HL-60 (cell line): ENCODE results near the gene CHST11.
A peak's percentile ranks its signal among the peaks of the same experiment; 100 is the strongest.

Experiments used
- DNase-seq, 2 experiments: peaks; one replicate each; pipeline ENCODE4 v3.0.0-alpha.2; 2010 to 2020; ENCODE audit warnings: low read depth in 1 of 2, low spot score in 1 of 2
- H3K27ac ChIP-seq: fragments of 250-450 bp; sonication (Bioruptor Pico); replicated peaks from 2 replicates; pipeline ENCODE4 v1.5.1; 2020; ENCODE audit warnings: mild to moderate bottlenecking, moderate library complexity
- H3K27me3 ChIP-seq: fragments of 250-450 bp; sonication (Bioruptor Pico); 2 replicates; pipeline ENCODE4 v1.5.1; 2021; ENCODE audit warnings: mild to moderate bottlenecking, moderate library complexity; ENCODE audit not compliant: insufficient read depth, poor library complexity, severe bottlenecking
- H3K4me3 ChIP-seq: replicated peaks from 2 replicates; pipeline ENCODE4 v1.5.1; 2011; ENCODE audit warnings: mild to moderate bottlenecking, control low read depth, low read length; ENCODE audit not compliant: insufficient read depth
- CTCF ChIP-seq: IDR thresholded peaks from one replicate; pipeline ENCODE4 v1.5.1; 2011; ENCODE audit warnings: low read length, control low read depth, inconsistent platforms; ENCODE audit not compliant: insufficient read depth
- GABPA ChIP-seq: IDR thresholded peaks from 2 replicates; pipeline ENCODE4 v1.6.1; 2012; ENCODE audit warnings: low read depth
- POLR2AphosphoS5 ChIP-seq: IDR thresholded peaks from 2 replicates; pipeline ENCODE4 v1.6.1; 2012; ENCODE audit warnings: low read depth
- SPI1 ChIP-seq: IDR thresholded peaks from 2 replicates; pipeline ENCODE4 v1.6.1; 2012; ENCODE audit warnings: low read depth, mild to moderate bottlenecking, borderline replicate concordance
- TF ChIP-seq, protein P1 (sequence below): IDR thresholded peaks from 2 replicates; pipeline ENCODE4 v1.6.1; 2012; ENCODE audit warnings: low read depth; ENCODE audit not compliant: insufficient replicate concordance

CHST11 gene

GRCh38 chr12:104536841-104537240 lies 80.1 kb downstream of the CHST11 start:
- peak in 1 of 2 experiments; percentile 67 for DNase-seq
- Histone ChIP-seq H3K27ac (peak overlapping the region; percentile 39), H3K4me3 (no peak overlapping the region), H3K27me3 (no peaks in the 10 kb centered on the region)
- no peak for TF ChIP-seq CTCF
- TF ChIP-seq, protein P1, sequence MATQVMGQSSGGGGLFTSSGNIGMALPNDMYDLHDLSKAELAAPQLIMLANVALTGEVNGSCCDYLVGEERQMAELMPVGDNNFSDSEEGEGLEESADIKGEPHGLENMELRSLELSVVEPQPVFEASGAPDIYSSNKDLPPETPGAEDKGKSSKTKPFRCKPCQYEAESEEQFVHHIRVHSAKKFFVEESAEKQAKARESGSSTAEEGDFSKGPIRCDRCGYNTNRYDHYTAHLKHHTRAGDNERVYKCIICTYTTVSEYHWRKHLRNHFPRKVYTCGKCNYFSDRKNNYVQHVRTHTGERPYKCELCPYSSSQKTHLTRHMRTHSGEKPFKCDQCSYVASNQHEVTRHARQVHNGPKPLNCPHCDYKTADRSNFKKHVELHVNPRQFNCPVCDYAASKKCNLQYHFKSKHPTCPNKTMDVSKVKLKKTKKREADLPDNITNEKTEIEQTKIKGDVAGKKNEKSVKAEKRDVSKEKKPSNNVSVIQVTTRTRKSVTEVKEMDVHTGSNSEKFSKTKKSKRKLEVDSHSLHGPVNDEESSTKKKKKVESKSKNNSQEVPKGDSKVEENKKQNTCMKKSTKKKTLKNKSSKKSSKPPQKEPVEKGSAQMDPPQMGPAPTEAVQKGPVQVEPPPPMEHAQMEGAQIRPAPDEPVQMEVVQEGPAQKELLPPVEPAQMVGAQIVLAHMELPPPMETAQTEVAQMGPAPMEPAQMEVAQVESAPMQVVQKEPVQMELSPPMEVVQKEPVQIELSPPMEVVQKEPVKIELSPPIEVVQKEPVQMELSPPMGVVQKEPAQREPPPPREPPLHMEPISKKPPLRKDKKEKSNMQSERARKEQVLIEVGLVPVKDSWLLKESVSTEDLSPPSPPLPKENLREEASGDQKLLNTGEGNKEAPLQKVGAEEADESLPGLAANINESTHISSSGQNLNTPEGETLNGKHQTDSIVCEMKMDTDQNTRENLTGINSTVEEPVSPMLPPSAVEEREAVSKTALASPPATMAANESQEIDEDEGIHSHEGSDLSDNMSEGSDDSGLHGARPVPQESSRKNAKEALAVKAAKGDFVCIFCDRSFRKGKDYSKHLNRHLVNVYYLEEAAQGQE, result no peak
- peak; percentile 75 for TF ChIP-seq POLR2AphosphoS5

- no peak for DNase-seq
- Histone ChIP-seq H3K4me3 (no peak overlapping the region), H3K27me3 (no peaks in the 10 kb centered on the region), H3K27ac (peak overlapping the region; percentile 23; the same call in 1 of the 2 replicates)
- TF ChIP-seq CTCF (no peak), SPI1 (no peak), GABPA (no peak), POLR2AphosphoS5 (no peak)
- TF ChIP-seq, protein P1, result no peak
Measured at GRCh38 chr12:104538056-104538455, 81.3 kb downstream of the CHST11 start.

DNA sequence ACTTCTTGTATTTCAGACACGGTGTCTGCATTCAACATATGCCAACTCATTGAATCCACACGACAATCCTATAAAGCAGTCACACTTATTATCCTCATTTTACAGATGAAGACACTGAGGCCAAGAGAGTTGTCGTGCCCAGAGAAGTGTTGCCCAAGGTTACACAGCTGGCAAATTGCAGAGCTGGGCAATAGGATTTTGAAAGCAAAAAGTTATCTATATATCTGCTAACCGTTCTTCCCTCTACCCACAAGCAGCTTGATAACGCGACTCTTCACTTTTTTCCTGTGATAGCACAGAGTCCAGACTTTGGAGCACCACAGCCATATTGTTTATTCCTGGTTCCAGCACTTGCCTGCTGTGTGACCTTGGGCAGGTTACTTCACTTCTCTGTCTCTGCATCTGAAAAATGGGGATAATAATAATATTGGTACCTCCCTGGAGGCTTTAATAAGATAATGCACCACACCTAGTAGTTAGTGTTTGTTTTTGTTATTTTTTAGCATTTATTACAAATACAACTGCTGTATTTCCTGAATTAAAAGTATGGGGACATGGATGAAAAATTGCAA lies 82.2 kb downstream of the CHST11 start:
- Histone ChIP-seq H3K4me3 (no peak overlapping the region), H3K27ac (peak overlapping the region; percentile 23), H3K27me3 (no peaks in the 10 kb centered on the region)
- DNase-seq, result peak in 1 of 2 experiments; percentile 28
- TF ChIP-seq, protein P1, result no peak
- no peak for TF ChIP-seq POLR2AphosphoS5
- TF ChIP-seq CTCF, result no peak
- no peak for TF ChIP-seq SPI1
- no peak for TF ChIP-seq GABPA
